ENCODE data around the gene NIPBL.

NIPBL gene

GRCh38 chr5:36876965-36877666 is 547 bp downstream of the NIPBL start:
- peak; percentile 23 for DNase-seq (ENCODE audit: extremely low spot score)
- POLR2A ChIA-PET, result interaction anchor here (0.6 to 3.5 kb wide), 8 partner anchors 8 to 271 kb away, joined by 3 to 35 read pairs (median 4); no protein-coding TSS in a partner anchor
- no peak for TF ChIP-seq SUZ12 (IDR thresholded peaks at IDR 0.05)
- no peak for TF ChIP-seq BHLHE40 (IDR thresholded peaks at IDR 0.05; ENCODE audit: borderline replicate concordance)
- TF ChIP-seq TARDBP (IDR thresholded peaks at IDR 0.05), result no peak
- no peak for TF ChIP-seq CTBP1 (IDR thresholded peaks at IDR 0.05; ENCODE audit: borderline replicate concordance)
- TF ChIP-seq PKNOX1 (IDR thresholded peaks at IDR 0.05), result no peak
- no peak for TF ChIP-seq FOXA1 (IDR thresholded peaks at IDR 0.05)
- TF ChIP-seq SP1 (IDR thresholded peaks at IDR 0.05), result no peak
- CTCF ChIA-PET, result interaction anchor here (0.6 to 1.0 kb wide), 4 partner anchors 69 to 521 kb away, joined by 3 to 4 read pairs (median 4); no protein-coding TSS in a partner anchor

- peak; percentile 9 for DNase-seq (ENCODE audit: extremely low spot score)
- TF ChIP-seq ARNT (IDR thresholded peaks at IDR 0.05) (no peak), SP1 (IDR thresholded peaks at IDR 0.05) (no peak), L3MBTL2 (conservative IDR thresholded peaks at IDR 0.05) (no peak)
- CTCF ChIA-PET, result interaction anchor here (0.6 kb wide), 1 partner anchor 522 kb away, joined by 3 read pairs; no protein-coding TSS in a partner anchor
- POLR2A ChIA-PET, result interaction anchor here (0.6 to 3.5 kb wide), 5 partner anchors 8 to 156 kb away, joined by 3 to 35 read pairs (median 6); no protein-coding TSS in a partner anchor
Observed at GRCh38 chr5:36877667-36878391, 1.3 kb downstream of the NIPBL start.

- ChIA-PET POLR2A (no interaction called here), CTCF (no interaction called here)
- DNase-seq (ENCODE audit: extremely low spot score), result peak; percentile 66
- TF ChIP-seq ZNF384 (IDR thresholded peaks at IDR 0.05) (no peak), ARNT (IDR thresholded peaks at IDR 0.05) (no peak), FOXK2 (IDR thresholded peaks at IDR 0.05) (no peak), NFRKB (IDR thresholded peaks at IDR 0.05) (no peak), PKNOX1 (IDR thresholded peaks at IDR 0.05) (peak; percentile 89), ELF4 (IDR thresholded peaks at IDR 0.05) (no peak), LEF1 (IDR thresholded peaks at IDR 0.05; ENCODE audit: borderline replicate concordance) (no peak), FOXM1 (IDR thresholded peaks at IDR 0.05; ENCODE audit: borderline replicate concordance) (peak; percentile 87; the same call in 1 of the 2 replicates), CTBP1 (IDR thresholded peaks at IDR 0.05; ENCODE audit: borderline replicate concordance) (no peak), FOXA1 (IDR thresholded peaks at IDR 0.05) (no peak), HDGF (IDR thresholded peaks at IDR 0.05; ENCODE audit: borderline replicate concordance) (no peak), SUZ12 (IDR thresholded peaks at IDR 0.05) (no peak), TARDBP (IDR thresholded peaks at IDR 0.05) (no peak), BHLHE40 (IDR thresholded peaks at IDR 0.05; ENCODE audit: borderline replicate concordance) (no peak)
Observed at GRCh38 chr5:36878392-36879082, 2.0 kb downstream of the NIPBL start.

- no peak for DNase-seq (ENCODE audit: extremely low spot score)
- ChIA-PET CTCF (no interaction called here), POLR2A (no interaction called here)
- TF ChIP-seq FOXK2 (IDR thresholded peaks at IDR 0.05) (no peak), LEF1 (IDR thresholded peaks at IDR 0.05; ENCODE audit: borderline replicate concordance) (no peak), SP1 (IDR thresholded peaks at IDR 0.05) (no peak), TARDBP (IDR thresholded peaks at IDR 0.05) (no peak), HDGF (IDR thresholded peaks at IDR 0.05; ENCODE audit: borderline replicate concordance) (no peak), FOXM1 (IDR thresholded peaks at IDR 0.05; ENCODE audit: borderline replicate concordance) (no peak), L3MBTL2 (conservative IDR thresholded peaks at IDR 0.05) (no peak), ZNF384 (IDR thresholded peaks at IDR 0.05) (no peak), FOXA1 (IDR thresholded peaks at IDR 0.05) (no peak), PKNOX1 (IDR thresholded peaks at IDR 0.05) (no peak), ELF4 (IDR thresholded peaks at IDR 0.05) (no peak), SUZ12 (IDR thresholded peaks at IDR 0.05) (no peak), NFRKB (IDR thresholded peaks at IDR 0.05) (no peak), BHLHE40 (IDR thresholded peaks at IDR 0.05; ENCODE audit: borderline replicate concordance) (no peak), ARNT (IDR thresholded peaks at IDR 0.05) (no peak)
Observed at GRCh38 chr5:36879274-36880033, 2.9 kb downstream of the NIPBL start.

GRCh38 chr5:36880761-36881160 is 4.2 kb downstream of the NIPBL start:
- CTCF ChIA-PET, result interaction anchor here (0.6 kb wide), 1 partner anchor 585 kb away, joined by 6 read pairs; no protein-coding TSS in a partner anchor
- DNase-seq (ENCODE audit: extremely low spot score), result no peak
- TF ChIP-seq NFRKB (IDR thresholded peaks at IDR 0.05) (no peak), PKNOX1 (IDR thresholded peaks at IDR 0.05) (peak; percentile 43; the same call in 1 of the 2 replicates)
- POLR2A ChIA-PET, result no interaction called here

All from HEK293T (cell line).